OCI-M2 (cell line): ENCODE measurements around the gene ST7.

Source experiments
- DNase-seq: peaks from one replicate; lab custom pipeline; 2025; ENCODE audit not compliant: unreplicated experiment; lab: John Stamatoyannopoulos, UW

The ST7 gene

DNA sequence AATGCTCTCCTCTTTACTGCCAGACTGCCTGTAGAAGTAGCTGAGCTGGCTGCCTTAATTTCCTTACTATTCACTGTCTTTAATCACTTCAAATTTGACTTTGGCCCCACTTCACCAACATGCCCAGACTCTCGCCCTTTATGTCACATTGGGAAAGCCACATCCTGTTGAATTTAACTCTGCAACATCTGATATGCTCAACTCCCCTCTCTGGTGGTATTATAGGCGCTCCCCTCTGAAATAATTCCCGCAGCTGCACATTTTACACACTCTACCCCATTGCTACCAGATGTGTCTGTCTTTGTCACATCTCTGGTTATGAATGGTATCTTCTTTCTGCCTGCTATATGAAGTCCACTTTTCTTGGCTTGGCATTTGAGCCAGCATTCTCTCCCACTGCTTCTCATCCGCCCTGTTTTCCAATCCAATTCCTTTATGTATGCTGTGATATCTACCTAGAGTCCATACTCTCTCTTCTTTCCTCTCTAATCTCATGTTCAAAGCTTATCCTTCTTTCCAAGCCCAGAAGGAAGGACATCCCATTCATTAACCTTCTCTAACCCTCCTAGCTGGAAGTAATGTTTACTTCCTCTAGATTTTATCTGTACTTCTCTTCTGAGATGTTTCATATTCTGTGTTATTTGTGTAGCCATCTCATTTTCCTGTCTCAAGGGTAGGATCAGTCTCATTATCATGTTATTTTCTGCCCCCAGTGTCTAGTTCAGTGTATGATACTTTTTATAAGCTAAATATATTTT lies 134.5 kb downstream of the ST7 start:
- no peak for DNase-seq

DNA sequence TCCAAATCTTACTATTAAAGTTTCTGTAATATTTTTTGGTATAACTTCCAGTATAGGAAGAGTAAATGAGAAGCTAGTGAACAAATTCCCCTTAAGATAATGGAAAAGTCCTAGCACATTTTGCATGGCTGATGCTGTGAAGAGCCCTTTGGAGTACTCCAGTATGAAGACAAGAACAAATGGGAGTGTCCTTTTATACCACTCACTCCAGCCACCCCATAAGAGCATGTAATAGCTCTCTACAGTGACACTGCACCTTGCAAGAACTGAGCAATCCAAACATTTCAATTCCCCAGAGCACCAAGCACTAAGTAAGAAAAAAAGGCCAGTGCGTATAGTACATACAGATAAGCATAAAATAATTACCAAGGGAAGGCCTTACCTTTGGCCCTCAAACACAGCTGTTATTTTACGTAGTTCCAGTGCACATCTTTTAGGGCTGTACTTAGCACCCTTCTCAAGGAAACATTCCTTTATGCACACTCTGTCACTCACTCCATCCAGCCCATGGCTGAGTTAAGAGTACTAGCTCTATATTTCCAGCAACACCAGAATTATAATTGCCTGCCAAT lies 135.4 kb downstream of the ST7 start:
- DNase-seq = no peak

DNA sequence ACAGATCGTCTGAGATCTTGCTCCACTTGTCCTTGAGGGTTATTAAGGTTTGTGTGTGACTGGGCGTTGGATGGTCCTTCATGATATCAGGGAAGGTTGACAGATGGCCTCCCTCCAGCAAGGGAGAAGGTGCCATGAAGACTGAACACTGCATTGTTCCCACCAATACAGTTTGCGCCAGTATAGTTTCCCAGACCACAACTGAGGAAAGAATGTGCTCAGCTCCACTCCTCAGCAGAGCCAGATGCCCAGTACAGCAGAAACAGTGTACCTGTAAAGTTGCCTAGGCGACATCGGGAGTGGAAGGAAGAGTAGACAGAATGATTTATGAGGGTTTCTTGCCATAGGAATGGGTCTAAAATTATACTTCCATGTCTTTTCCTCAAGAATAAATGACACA lies 137.5 kb downstream of the ST7 start:
- DNase-seq = no peak

DNA sequence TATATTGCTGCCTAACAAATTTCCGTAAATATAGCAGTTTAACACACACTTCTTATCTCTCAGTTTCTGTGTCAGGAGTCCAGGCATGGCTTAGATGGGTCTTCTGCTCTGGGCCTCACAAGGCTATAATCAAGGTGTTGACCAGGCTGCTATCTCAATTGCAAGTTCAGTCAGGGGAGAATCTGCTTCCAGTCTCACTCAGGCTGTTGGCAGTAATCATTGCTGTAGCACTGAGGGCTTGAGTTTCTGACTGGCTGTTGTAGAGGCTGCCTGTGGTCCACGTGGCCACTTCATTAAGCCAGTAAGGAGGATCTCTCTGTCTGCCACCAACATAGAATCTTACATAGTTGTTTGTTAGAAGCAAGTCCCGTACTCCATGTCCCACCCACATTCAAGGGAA lies 138.4 kb downstream of the ST7 start:
- no peak for DNase-seq

- DNase-seq = no peak
Observed at GRCh38 chr7:117092785-117093184, 139.5 kb downstream of the ST7 start.

DNA sequence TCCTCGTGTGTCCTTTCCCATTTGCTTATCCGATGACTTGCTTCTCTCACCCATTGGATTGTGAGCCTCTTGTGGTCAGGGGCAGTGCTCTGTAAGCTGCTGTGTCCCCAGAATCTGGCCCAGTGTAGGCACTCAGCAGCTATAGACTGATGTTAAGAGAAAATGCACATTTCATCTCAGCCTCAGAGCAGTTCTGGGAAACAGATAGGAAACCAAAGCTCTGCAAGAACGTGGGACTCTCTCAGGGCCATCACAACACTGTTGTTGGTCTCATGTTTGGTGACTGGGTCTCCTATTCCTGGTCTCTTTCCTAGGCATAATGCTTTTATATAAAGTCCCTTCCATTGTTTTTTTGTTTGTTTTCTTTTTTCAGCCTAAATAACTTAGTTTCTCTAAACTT lies 141.2 kb downstream of the ST7 start:
- no peak for DNase-seq

GRCh38 chr7:117095055-117095454 lies 141.8 kb downstream of the ST7 start:
- no peak for DNase-seq

DNA sequence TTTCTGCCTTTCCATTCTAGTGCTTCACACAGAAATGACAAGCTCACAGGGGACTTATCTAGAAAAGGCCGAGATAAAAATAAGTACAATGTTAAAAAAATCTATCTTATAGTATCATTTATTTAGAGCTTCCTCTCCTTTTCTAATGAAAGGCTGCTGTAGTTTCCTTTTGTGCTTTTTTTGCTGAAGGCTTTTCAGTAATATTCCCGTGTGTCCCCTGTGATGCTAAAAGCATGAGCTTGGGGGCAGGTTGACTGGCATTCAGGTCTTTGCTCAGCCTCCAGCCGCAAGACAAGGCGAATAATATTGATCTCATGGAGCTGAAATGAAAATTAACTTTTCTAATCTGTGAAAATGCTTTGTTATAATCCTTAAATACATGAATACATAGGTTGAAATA lies 143.0 kb downstream of the ST7 start:
- DNase-seq = no peak

- DNase-seq = no peak
Observed at GRCh38 chr7:117096942-117097341, 143.6 kb downstream of the ST7 start.

DNA sequence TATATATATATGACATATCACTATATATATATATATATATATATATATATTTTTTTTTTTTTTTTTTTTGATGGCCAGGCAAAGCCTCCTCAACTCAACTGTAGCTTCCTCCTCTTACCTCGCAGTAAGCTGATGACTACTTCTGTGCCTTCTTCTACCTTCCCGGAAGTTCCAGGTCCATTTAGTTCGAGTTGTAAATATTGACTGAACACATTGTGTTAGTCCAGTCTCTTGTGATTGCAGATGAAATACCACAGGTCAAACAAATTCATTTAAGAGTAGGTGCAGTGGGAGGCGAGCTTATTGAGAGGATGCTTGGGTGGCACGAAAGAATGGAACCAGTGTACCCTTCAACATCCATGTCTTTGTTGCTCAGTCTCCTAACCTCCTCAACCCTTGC lies 144.6 kb downstream of the ST7 start:
- DNase-seq = no peak

GRCh38 chr7:117098457-117098856 lies 145.2 kb downstream of the ST7 start:
- no peak for DNase-seq

- DNase-seq = no peak
Observed at GRCh38 chr7:117101026-117101425, 147.7 kb downstream of the ST7 start.

DNA sequence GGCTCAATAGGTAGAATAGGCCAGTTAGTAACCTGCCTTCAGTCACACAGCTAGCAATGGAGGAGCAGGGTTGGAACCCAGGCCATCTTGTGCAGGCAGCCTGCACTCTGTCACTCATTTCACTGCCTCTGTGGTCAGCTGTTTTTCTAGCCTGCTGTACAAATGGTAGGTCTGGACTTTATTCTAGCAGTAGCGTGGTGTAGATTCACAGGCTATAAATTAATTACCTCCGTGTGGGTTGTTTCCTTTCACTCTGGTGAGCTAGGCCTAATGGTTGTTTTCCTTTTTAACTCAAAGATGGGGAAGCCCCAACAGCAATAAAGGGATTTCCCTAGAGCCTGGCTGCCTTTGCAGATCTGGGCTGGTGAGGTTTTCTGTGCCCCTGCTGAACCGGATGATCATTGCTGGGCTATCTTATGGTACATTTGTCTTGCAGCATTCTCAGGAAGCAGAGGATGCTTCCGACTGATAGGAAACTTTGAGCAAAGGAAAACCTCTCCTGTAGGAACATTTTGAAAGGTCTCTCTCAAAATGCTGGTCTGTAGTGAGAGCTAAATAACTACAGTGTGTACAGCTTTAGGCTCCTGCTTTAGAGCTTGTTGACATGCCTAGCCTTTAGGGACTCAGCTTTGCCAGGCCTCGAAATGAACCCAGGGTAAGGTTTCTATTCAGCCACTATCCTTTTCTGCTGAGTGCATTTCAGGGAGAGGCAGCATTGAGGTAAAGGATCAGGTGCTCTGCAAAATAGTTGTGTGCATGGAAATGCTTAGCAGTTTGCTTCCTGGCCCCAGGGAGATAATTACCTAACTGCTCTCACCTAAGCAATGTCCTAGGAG lies 157.4 kb downstream of the ST7 start:
- no peak for DNase-seq

DNA sequence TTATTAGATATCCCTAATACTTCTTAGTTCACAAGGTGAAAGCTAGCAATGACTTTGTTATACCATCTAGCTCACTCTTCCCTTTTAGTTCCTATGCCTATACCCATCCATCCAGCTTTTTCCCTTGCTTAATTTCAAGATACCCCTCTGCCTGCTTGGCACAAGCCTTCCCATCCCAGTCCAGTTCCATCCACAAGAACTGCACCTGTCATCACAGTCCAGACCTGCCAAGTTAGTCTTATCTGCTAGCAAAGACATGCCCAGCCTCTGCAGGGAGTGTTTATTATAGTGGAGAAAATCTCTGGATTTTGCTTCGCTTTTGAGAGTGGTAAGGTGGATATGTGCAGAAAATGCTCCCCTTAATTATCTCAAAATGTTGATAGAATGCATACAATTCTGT lies 158.2 kb downstream of the ST7 start:
- DNase-seq = no peak

DNA sequence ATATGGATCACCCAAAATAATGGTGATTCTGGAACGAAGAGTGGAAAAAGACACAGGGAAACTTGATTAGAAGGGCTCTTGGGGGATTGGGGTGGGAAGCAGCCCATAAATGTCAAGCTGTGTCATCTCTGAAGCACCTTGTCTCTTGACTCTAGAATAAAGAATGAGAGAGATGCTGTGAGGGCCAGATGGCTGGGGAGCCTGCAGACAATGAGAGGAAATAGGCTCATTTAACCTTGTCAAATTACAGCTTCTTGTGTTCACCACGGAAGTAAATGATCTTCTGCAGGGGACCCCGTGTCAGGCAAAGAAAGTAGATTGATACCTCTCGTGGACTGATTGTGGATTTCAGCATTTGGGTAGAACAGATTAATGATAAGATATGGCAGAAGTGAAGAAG lies 159.3 kb downstream of the ST7 start:
- DNase-seq = no peak

DNA sequence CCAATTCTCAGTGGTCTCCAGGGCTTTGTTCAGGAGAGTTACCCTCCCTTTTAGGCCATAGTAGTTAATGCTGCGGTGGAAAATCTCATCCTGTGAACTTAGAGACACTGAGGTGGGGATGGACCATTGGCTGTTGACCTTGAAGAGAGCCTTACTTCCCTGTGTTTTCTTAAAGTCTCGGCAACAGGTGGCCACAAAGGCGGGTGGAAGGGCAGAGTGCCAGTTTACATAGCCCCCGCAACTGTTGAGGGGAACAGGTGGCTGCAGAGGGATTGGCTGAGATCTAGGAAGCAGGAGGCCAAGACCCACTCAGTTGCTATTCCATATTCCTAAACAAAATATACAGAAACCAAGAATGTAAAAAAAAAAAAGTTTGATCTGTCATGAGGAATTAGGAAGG lies 160.6 kb downstream of the ST7 start:
- no peak for DNase-seq

DNA sequence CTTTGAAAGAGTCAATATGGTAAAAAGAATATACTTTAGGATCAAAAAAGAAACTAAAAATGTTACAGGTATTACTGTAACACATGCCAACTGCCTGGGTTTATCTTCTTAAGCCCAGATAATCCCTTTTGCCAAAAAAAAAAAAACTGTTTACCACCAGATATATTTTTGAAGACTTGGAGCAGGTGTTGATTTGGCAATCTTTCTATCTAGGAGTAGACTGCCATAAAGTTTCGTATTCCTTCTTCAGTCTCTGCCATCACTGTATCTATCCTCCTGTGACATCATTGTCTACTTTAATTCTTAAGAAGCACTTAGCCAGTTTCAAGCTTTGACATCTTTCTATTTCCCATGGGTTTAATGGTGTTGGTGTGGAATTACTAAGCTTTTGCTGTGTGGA lies 161.0 kb downstream of the ST7 start:
- DNase-seq = no peak

- no peak for DNase-seq
Observed at GRCh38 chr7:117116211-117116610, 162.9 kb downstream of the ST7 start.

GRCh38 chr7:117117172-117117571 lies 163.9 kb downstream of the ST7 start:
- DNase-seq = no peak

DNA sequence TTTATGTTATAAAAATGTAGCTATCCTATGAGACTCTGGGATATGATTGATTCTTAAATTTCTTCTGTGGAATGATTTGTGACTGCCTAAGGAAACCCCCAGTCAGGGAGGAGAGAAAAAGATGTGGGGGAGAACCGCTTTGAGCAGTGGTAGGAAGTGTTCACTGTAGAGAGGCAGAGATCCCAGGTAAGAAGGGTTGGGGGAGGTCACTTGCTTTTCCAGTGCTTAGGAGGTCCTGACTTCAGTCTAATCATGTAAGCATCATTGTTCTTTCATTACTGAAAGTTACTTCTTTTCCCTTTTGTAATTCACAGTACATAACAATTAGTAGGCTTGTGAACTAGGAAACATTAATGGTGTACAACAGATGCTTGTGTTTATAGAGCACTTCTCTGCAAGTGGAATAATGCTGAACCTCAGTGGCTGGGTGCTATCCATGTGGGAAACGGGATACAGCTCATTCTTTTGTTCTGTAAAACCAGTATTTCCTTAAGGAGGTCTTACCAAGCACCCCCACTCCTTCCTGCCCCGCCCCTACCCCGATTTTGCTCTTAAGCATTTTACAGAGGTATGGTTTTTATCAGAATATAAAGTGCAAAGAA lies 165.4 kb downstream of the ST7 start:
- DNase-seq = no peak

DNA sequence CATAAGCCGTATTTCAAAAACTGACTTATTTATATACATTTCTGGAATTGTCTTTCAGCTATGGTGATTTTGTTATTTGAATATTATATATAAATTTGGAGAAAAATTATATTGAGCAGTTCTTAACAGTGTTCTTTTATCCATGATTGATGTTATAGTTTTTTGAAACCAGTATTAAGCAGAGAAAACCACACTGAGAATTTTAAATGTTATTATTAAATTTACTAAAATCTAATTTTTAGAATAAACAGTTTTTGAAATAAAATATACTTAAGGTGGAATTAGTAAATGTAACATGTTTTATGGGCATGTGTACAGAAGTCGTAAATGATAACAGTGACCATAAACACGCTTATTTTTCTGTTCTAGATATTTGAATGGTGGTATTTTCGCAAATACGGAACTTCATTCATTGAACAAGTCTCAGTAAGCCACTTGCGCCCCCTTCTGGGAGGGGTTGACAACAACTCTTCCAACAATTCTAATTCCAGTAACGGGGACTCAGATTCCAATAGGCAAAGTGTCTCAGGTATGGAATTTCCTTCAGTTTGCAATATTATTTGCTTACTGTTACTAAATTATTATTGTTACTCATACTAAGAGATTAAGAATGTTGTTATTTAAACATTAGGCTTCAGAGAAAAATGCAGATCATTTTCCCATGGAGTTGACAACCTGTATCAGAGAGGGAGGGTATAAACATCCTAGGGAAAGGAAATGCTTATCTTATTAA lies 166.1 kb downstream of the ST7 start:
- DNase-seq = peak; percentile 76
